Panc1 (cell line): ENCODE measurements around the gene KCNA10. TPM values are rescaled to one million over a fixed set of nuclear protein-coding genes. Genes with fewer than 3 reads are reported as not detected.

Experiments
- ATAC-seq: fragments of 200-7000 bp; cut with Tn5 transposase; 2 replicates; pipeline ENCODE4 v1.9.1; 2020; ENCODE audit warnings: mild to moderate bottlenecking, moderate library complexity
- BruUV-seq: library from RNA; stranded (reverse); fragments of 400-500 nt; replicated peaks from 2 replicates; lab custom pipeline; 2021; lab: Mats Ljungman, UMichigan
- CTCF ChIA-PET: fragments of 300-600 bp; sonication (Branson Sonifier 250); formaldehyde crosslinking; loops from one replicate; lab custom pipeline; 2022; ENCODE audit warnings: antibody characterized with exemption; lab: Charles Lee
- POLR2A ChIA-PET: fragments of 300-600 bp; sonication (Branson Sonifier 250); formaldehyde crosslinking; loops from one replicate; lab custom pipeline; 2022; ENCODE audit warnings: antibody characterized with exemption; lab: Charles Lee
- DNase-seq: peaks from one replicate; pipeline ENCODE4 v3.0.0-alpha.2; 2010; ENCODE audit warnings: low read depth, low spot score
- H3K27ac ChIP-seq: 2 replicates; pipeline ENCODE4 v1.5.1; 2011; ENCODE audit warnings: mild to moderate bottlenecking, low read length, inconsistent platforms
- H3K27me3 ChIP-seq: fragments of 200-500 bp; sonication (Bioruptor generic); 2 replicates; pipeline ENCODE4 v1.6.0; 2014; ENCODE audit warnings: low read length, inconsistent platforms; ENCODE audit not compliant: control insufficient read depth, insufficient read depth
- H3K36me3 ChIP-seq: fragments of 200-500 bp; sonication (Bioruptor generic); 2 replicates; pipeline ENCODE4 v1.5.1; 2014; ENCODE audit warnings: inconsistent platforms, mild to moderate bottlenecking, low read length, moderate library complexity; ENCODE audit not compliant: control insufficient read depth, insufficient read depth
- H3K4me1 ChIP-seq: 2 replicates; pipeline ENCODE4 v1.5.1; 2011; ENCODE audit warnings: inconsistent platforms, mild to moderate bottlenecking, low read length, moderate library complexity; ENCODE audit not compliant: control insufficient read depth, insufficient read depth
- H3K4me3 ChIP-seq, 2 experiments: 2 replicates each; pipeline ENCODE4 v1.5.1; 2011 to 2012; ENCODE audit warnings: low read depth in 2 of 2, low read length in 2 of 2, mild to moderate bottlenecking in 2 of 2, inconsistent platforms in 1 of 2, moderate library complexity in 1 of 2
- H3K9me3 ChIP-seq: fragments of 200-500 bp; sonication (Bioruptor generic); 2 replicates; pipeline ENCODE4 v1.5.1; 2014; ENCODE audit warnings: low read depth, mild to moderate bottlenecking, inconsistent platforms, low read length, moderate library complexity; ENCODE audit not compliant: control insufficient read depth, insufficient read depth
- CTCF ChIP-seq: fragments of 450-650 bp; IDR thresholded peaks from 2 replicates; pipeline ENCODE4 v1.5.1; 2017; ENCODE audit warnings: mild to moderate bottlenecking
- POLR2AphosphoS5 ChIP-seq: IDR thresholded peaks from 2 replicates; pipeline ENCODE4 v1.6.1; 2012; ENCODE audit warnings: mild to moderate bottlenecking, low read depth, low read length, moderate library complexity
- REST ChIP-seq, 2 experiments: IDR thresholded peaks; 2 replicates each; pipeline ENCODE4 v1.6.1; 2011 to 2012; ENCODE audit warnings: low read depth in 2 of 2, control low read depth in 1 of 2, low read length in 1 of 2, mild to moderate bottlenecking in 1 of 2, moderate library complexity in 1 of 2; ENCODE audit not compliant: insufficient read depth in 1 of 2
- SIN3A ChIP-seq: IDR thresholded peaks from 2 replicates; pipeline ENCODE4 v1.6.1; 2012; ENCODE audit warnings: low read depth, mild to moderate bottlenecking, low read length, moderate library complexity, borderline replicate concordance; ENCODE audit not compliant: insufficient read depth
- TCF7L2 ChIP-seq: IDR thresholded peaks from 2 replicates; pipeline ENCODE4 v1.6.1; 2011; ENCODE audit warnings: mild to moderate bottlenecking, low read depth, low read length, inconsistent platforms
- in situ Hi-C: cut with HindIII; loops from 2 replicates; pipeline ENCODE4 v1.10.0; 2016; ENCODE audit warnings: low sequenced_read_pairs, low pct_unique_long_range_greater_than_20kb
- intact Hi-C: fragments of 100-400 bp; cut with micrococcal nuclease; formaldehyde crosslinking; loops from one replicate; pipeline ENCODE4 v1.10.0; 2022; ENCODE audit not compliant: unreplicated experiment
- total RNA-seq: library from RNA; stranded (reverse); gene quantifications from one replicate; pipeline ENCODE4 v1.2.1, GENCODE V29; 2021; ENCODE audit not compliant: unreplicated experiment

KCNA10 gene
- total RNA-seq, 1 experiment from 2014 or later, result not detected

- intact Hi-C loops, result no loop called here
- ATAC-seq (no peak), DNase-seq (no peak)
- Histone ChIP-seq H3K4me1 (no peaks in the 10 kb centered on the region), H3K36me3 (no peaks in the 10 kb centered on the region), H3K9me3 (no peaks in the 10 kb centered on the region), H3K4me3 (no peak overlapping the region), H3K27ac (no peak overlapping the region), H3K27me3 (no peaks in the 10 kb centered on the region)
- BruUV-seq, result no TSS peak
- CTCF ChIA-PET, result interaction anchor here (0.7 kb wide), 1 partner anchor 209 kb away, joined by 5 read pairs; no protein-coding TSS in a partner anchor
- POLR2A ChIA-PET, result no interaction called here
- in situ Hi-C loops, result no loop called here
- TF ChIP-seq POLR2AphosphoS5 (no peak), TCF7L2 (no peak), CTCF (no peak), SIN3A (no peak), REST (IDR thresholded peaks at IDR 0.05; ENCODE audit: insufficient read depth in 1 of 2, low read depth in 2 of 2, low read length in 1 of 2) (no peak)
These were observed 3.1 kb downstream of the KCNA10 start for GRCh38 chr1:110515891-110516290.

DNA sequence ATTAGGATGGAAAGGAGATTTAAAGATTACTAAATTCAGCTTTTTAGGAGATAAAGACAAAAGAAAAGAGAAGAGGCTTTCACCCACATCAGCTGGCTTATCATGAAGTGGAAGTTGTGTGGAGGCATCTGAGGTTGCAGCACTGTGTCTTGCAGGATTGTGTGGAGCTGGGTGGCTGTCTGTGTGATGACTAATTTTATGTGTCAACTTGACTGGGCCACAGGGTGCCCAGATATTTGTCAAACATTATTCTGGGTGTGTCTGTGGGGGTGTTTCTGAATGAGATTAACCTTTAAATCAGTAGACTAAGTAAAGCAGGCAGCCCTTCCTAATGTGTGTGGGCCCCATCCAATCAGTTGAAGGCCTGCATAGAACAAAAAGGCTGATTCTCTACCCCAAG is 3.9 kb downstream of the KCNA10 start:
- POLR2A ChIA-PET, result no interaction called here
- TF ChIP-seq SIN3A, result no peak
- TF ChIP-seq REST (IDR thresholded peaks at IDR 0.05; ENCODE audit: insufficient read depth in 1 of 2, low read depth in 2 of 2, low read length in 1 of 2), result no peak
- TF ChIP-seq CTCF, result no peak
- TF ChIP-seq POLR2AphosphoS5, result no peak
- no peak for TF ChIP-seq TCF7L2
- in situ Hi-C loops, result no loop called here
- Histone ChIP-seq H3K27me3 (no peaks in the 10 kb centered on the region), H3K4me1 (no peaks in the 10 kb centered on the region), H3K27ac (no peak overlapping the region), H3K9me3 (no peaks in the 10 kb centered on the region), H3K4me3 (no peak overlapping the region), H3K36me3 (no peaks in the 10 kb centered on the region)
- intact Hi-C loops, result no loop called here
- no peak for DNase-seq
- BruUV-seq, result no TSS peak
- no peak for ATAC-seq
- CTCF ChIA-PET, result interaction anchor here (0.7 kb wide), 1 partner anchor 291 kb away, joined by 4 read pairs; no protein-coding TSS in a partner anchor
